Measurements from ENCODE around the gene SLC25A15. TPM values are rescaled to one million over a fixed set of nuclear protein-coding genes. Genes with fewer than 3 reads are reported as not detected.

SLC25A15 gene
- total RNA-seq (ENCODE audit: low replicate concordance), result 5.3 and 25.2 TPM in 2 replicates

DNA sequence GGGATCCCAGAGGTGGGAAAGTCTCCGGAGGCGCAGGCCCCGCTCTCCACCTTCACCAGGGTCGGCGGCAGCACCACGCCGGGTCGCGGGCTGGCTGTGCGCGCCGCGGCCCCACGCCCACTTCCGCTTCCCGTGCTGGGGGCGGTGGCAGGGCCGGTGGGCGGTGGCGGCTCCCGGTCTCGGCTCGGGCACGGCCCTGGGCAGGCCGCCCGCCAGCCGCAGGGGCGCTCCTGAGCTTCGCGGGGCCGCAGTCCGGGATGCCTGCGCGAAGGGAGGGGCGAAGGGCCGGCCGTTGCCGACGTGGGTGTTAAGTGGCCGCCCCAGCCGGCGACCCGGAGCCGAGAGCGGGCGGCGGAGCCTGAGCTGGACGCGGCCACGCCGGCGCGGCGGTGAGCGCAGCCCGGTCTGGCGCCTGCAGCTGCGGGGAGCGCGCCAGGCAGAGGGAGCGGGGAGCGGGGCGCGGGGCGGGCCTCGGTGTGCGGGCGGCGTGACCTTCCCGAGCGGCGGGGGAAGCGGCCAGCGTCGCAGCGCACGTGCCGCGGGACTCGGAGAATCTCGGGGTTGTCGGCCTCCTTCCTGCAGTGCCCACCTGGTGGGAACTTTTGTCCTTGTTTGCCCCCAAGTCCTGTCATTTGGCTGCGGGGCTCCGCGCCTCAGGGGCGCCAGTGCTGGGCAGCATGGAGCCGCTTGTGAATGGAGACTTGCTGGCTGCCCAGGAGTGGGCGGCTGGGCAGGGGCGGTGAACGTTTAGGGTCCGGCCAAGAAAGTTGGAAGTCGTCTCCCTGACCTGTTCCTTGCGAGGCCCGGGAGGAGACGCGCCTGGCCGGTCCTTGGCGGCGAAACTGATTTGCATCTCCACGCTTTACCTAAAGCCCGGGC is at the start of gene SLC25A15:
TSS of gene SLC25A15 (plus strand) at position 337 of the 879 bp plus-strand sequence. CDS start 3,616 bp downstream, outside the sequence.

DNA sequence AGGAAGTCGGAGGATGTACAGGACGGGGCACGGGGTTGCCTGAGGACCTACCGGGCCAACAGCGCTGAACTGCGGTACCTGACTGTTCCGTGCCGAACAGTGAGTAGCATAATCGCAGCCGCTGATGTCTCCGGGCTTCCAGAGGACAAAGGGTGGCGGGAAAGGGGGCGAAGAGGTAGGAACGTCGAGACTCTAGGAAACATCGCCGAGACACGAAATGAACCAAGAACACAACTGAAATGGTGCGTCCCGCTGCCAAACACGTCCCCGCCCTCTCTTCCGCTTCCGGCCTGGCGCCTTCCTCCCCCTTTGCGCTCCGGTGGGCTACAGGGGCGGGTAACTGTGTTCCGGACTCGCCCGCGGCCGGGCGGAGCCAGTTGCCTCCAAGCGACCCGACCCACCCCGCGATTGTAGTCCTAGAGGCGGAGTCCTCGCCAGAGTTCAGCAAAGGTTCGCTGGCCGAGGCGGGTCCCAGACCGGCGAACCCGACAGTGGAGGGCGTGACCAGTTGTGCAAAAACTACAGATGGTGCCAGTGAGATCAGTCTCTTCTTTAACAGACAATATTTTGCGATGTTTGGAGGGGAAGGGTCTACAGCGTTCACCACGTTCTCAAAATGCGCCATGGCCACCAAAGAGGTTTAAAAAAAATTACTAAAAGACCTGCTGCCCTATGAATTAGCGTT is 18.3 kb upstream of the SLC25A15 start, which contains the start of gene MRPS31:
TSS of gene MRPS31 (minus strand) at position 257 of the 685 bp plus-strand sequence. CDS start at position 203, 54 bp downstream.

Other genes starting within 250 kb of the SLC25A15 start
- gene FOXO1, start 123.0 kb upstream of the SLC25A15 start, total RNA-seq (ENCODE audit: low replicate concordance), result 1.9 and 7.9 TPM in 2 replicates
- 6.9 and 10.5 TPM in 2 replicates for gene MRPS31, start 18.4 kb upstream of the SLC25A15 start, total RNA-seq (ENCODE audit: low replicate concordance)
- gene ELF1, start 229.7 kb downstream of the SLC25A15 start, total RNA-seq (ENCODE audit: low replicate concordance), result 19.7 and 24.4 TPM in 2 replicates

All from smooth muscle cell of the coronary artery (primary cell).